NT2/D1 (cell line): ENCODE results near the gene PRKRIP1.

ENCODE experiments used
- YY1 ChIP-seq: IDR thresholded peaks from 2 replicates; pipeline ENCODE4 v1.6.1; 2011; ENCODE audit not compliant: insufficient read length, insufficient read depth
- ZNF274 ChIP-seq: IDR thresholded peaks from 2 replicates; pipeline ENCODE4 v1.6.1; 2011; ENCODE audit warnings: mild to moderate bottlenecking, low read depth, low read length

DNA sequence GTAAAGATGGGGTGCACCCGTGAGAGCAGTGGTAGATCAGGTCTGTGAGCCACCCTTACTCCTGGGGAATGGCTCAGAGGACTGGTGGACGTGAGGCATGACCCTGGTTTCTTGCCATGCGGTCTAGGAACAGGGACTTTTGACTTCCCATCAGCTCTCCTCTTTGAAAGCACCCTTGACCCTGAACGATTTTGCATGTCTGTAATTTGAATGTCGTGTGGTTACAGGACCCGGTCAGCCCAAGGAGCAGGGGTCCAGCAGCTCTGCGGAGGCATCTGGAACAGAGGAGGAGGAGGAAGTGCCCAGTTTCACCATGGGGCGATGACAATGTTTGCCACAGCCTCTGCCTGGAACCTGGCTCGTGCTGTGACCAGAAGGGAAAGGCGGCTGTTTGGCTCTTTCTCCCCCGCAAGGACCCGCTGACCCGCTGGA is 28.6 kb downstream of the PRKRIP1 start:
- TF ChIP-seq ZNF274 (no peak), YY1 (no peak)
